Epithelial cell of esophagus (primary cell): ENCODE measurements around the gene RGS12.

Experiments
- DNase-seq: peaks from one replicate; pipeline ENCODE4 v3.0.0; 2010; ENCODE audit warnings: low read depth
- H3K4me3 ChIP-seq: 2 replicates; pipeline ENCODE4 v1.5.1; 2011; ENCODE audit warnings: mild to moderate bottlenecking, low read length, control low read depth
- CTCF ChIP-seq: IDR thresholded peaks from 2 replicates; pipeline ENCODE4 v1.5.1; 2011; ENCODE audit warnings: low read depth, mild to moderate bottlenecking, low read length, control low read depth, inconsistent platforms; ENCODE audit not compliant: insufficient read depth; ENCODE audit errors: missing control alignments

The RGS12 gene

DNA sequence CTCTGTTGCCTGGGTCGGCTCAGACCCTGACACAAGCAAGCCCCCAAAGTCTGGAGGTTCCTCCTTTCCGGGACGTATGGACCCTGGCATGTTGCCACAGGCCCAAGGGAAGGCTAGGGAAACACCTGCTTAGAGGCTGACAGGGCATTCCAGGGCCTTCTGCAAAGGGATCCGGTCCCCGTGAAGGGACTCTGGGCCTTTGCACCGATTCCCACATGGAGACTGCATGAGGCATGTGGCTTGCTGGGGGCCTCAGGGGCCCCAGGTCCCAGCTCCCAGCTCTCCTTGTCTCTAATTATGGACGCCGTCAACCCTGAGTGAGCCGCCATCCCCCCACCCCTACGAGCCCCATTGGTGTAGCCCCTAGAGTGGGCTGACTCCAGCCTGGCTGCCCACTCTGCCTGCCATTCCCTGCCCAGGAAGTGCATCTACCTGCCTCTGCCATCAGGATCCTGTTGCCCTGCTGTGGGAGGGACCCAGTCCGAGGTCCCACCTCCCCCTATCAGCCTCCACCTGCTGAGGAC is 4.2 kb upstream of the RGS12 start:
- H3K4me3 ChIP-seq: no peak overlapping the region
- no peak for TF ChIP-seq CTCF
- no peak for DNase-seq

GRCh38 chr4:3290476-3290875 is 2.3 kb upstream of the RGS12 start:
- no peak for TF ChIP-seq CTCF
- no peak for DNase-seq
- H3K4me3 ChIP-seq: no peak overlapping the region

- DNase-seq: no peak
- no peak for TF ChIP-seq CTCF
- H3K4me3 ChIP-seq: no peak overlapping the region
Observed at GRCh38 chr4:3290889-3291321, 1.9 kb upstream of the RGS12 start.

- peak; percentile 32 for DNase-seq
- H3K4me3 ChIP-seq: peak overlapping the region; percentile 59
- TF ChIP-seq CTCF: no peak
Observed at GRCh38 chr4:3291411-3291968, 1.3 kb upstream of the RGS12 start.

DNA sequence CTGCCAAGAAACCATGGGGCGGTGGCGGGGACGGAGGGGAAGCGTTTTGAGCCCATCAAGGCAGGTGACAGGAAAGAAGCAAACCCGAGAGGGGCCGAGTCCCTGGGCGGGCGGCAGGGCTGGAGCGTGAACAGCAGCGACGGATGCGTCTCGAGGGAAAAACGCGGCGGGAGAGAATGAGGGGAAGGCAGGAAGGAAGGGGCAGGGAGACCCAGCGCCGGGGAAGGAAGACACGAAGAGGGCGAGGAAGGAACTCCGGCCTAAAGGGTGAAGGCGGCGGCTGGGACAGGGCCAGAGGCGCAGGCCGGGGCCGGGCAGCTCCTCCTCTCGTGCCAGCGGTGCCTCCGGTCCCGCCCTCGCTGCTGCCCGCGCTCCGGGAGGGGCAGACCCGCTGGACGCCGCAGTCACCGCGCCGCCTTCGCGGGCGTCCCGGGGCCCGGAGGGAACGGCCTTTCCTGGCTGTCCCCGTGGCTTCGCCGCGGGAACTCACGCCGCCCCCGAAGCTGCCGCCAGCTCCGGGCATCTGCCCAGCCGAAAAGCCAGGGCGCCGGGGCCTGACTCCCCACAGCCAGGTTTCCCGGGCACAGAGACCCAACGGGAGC is 751 bp upstream of the RGS12 start:
- peak overlapping the region; percentile 59 for H3K4me3 ChIP-seq
- no peak for TF ChIP-seq CTCF
- peak; percentile 51 for DNase-seq

DNA sequence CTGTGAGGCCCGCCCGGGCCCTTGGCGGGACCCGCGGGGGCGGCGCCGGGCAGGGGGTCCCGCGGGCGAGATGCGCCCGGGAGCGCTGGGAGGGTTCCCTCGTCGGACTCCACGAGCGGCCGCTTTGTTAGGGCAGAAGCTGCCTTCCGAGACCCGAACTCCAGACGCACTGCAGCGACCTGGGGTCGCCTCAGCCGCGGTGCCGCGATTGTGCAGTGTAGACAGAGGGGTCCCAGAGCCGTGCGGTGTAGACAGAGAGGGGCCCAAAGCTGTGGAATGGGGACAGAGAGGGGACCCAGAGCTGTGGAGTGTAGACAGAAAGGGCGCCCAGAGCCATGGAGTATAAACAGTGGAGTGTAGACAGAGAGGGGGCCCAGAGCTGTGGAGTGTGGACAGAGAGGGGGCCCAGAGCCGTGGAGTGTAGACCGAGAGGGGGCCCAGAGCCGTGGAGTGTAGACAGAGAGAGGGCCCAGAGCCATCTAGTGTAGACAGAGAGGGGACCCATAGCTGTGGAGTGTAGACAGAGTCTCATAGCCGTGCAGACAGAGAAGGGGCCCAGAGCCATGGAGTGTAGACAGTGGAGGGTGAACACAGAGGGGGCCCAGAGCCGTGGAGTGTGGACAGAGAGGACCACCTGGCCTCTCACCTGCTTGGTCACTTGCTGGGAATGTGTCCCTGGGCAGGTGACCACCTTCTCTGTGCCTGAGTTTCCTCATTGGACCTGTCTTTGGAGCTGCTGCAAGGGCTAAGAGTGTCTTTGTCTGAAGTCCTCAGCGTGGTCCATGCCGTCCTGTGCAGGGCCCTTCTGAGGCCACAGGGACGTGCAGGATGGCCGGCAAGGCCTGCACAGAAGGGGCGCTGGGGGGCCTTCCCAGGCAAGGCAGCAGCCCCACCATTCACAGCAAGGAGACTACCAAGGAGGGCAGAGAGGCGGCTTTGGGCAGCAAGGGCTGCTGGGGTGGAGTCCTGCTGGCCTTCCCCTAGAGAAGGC is 875 bp downstream of the RGS12 start:
- no peak for TF ChIP-seq CTCF
- DNase-seq: no peak
- peak overlapping the region; percentile 38 for H3K4me3 ChIP-seq
